Karpas-422 (cell line): ENCODE measurements around the gene DDX42. TPM values are rescaled to one million over a fixed set of nuclear protein-coding genes. Genes with fewer than 3 reads are reported as not detected.
A peak's percentile ranks its signal among the peaks of the same experiment; 100 is the strongest.

Source experiments
- DNase-seq: peaks from one replicate; pipeline ENCODE4 v3.0.0-alpha.2; 2015
- H2AFZ ChIP-seq: fragments of 200-600 bp; sonication (generic); 2 replicates; pipeline ENCODE4 v1.6.1; 2014; ENCODE audit warnings: antibody characterized with exemption, low read length, mixed read lengths
- H3K27ac ChIP-seq: fragments of 200-600 bp; sonication (generic); 2 replicates; pipeline ENCODE4 v1.5.1; 2014; ENCODE audit warnings: mild to moderate bottlenecking, low read length, moderate library complexity
- H3K27me3 ChIP-seq: fragments of 200-600 bp; sonication (generic); 2 replicates; pipeline ENCODE4 v1.6.1; 2014; ENCODE audit warnings: low read length, mixed read lengths
- H3K36me3 ChIP-seq: fragments of 200-600 bp; sonication (generic); 2 replicates; pipeline ENCODE4 v1.6.1; 2014; ENCODE audit warnings: low read length, mixed read lengths; ENCODE audit not compliant: insufficient read depth
- H3K4me1 ChIP-seq: fragments of 200-600 bp; sonication (generic); 2 replicates; pipeline ENCODE4 v1.6.1; 2014; ENCODE audit warnings: mild to moderate bottlenecking, low read length, mixed read lengths
- H3K4me2 ChIP-seq: fragments of 200-600 bp; sonication (generic); 2 replicates; pipeline ENCODE4 v1.6.1; 2014; ENCODE audit warnings: low read length, low read depth, mild to moderate bottlenecking; ENCODE audit not compliant: poor library complexity, severe bottlenecking
- H3K4me3 ChIP-seq: fragments of 200-600 bp; sonication (generic); 2 replicates; pipeline ENCODE4 v1.5.1; 2014; ENCODE audit warnings: mild to moderate bottlenecking, antibody characterized with exemption, low read length, mixed read lengths
- H3K79me2 ChIP-seq: fragments of 200-600 bp; sonication (generic); 2 replicates; pipeline ENCODE4 v1.6.1; 2014; ENCODE audit warnings: mild to moderate bottlenecking, low read length, mixed read lengths
- H3K9ac ChIP-seq: fragments of 200-600 bp; sonication (generic); 2 replicates; pipeline ENCODE4 v1.6.0; 2014; ENCODE audit warnings: low read length
- H3K9me2 ChIP-seq: fragments of 200-600 bp; sonication (generic), shearing (Covaris generic); replicated peaks from 2 replicates; pipeline ENCODE4 v1.6.0; 2014; ENCODE audit warnings: mild to moderate bottlenecking, low read length, moderate library complexity; ENCODE audit not compliant: insufficient read depth
- H3K9me3 ChIP-seq: fragments of 300-700, 200-600 bp; sonication (generic); 2 replicates; pipeline ENCODE4 v1.6.1; 2014; ENCODE audit warnings: low read length, mixed read lengths
- H4K20me1 ChIP-seq: fragments of 200-600 bp; sonication (generic); 2 replicates; pipeline ENCODE4 v1.6.1; 2014; ENCODE audit warnings: mild to moderate bottlenecking, antibody characterized with exemption, low read length, low read depth; ENCODE audit not compliant: insufficient read depth
- total RNA-seq: library from RNA; depleted of rRNA; stranded (reverse); fragments of >200 nt; shearing (Covaris generic); gene quantifications from 2 replicates; pipeline ENCODE4 v1.2.3, GENCODE V29; 2014; ENCODE audit warnings: low replicate concordance

DDX42 gene
- total RNA-seq, 1 experiment from 2014 or later = 76.5 TPM

DNA sequence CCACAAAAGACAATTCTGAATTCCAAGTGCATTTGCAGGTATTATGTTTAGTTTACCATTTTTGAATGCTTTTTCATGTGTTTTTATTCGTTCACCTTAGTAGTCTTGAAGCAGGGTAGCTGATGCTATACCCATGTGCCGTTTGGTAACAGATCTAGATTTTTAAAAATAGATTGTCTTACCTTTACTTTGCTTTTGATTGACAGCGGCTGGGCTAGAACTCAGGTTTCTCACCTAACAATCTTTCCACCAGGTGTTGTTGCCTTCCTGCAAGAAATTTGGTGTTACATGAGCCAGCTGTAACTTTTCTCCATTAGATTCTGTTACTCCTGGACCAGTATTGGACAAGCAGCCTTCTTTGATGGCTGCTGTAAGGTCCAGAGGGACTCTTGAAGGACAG is 55.0 kb downstream of the DDX42 start:
- Histone ChIP-seq H3K4me2 (peak overlapping the region; percentile 91), H3K9me2 (no peaks in the 10 kb centered on the region), H3K4me3 (peak overlapping the region; percentile 87), H3K36me3 (peaks cover 47% of the 10 kb centered on the region; the same call in 1 of the 2 replicates), H2AFZ (no peak overlapping the region), H3K79me2 (peaks cover 56% of the 10 kb centered on the region), H3K27me3 (no peaks in the 10 kb centered on the region), H3K9me3 (no peaks in the 10 kb centered on the region), H3K27ac (no peak overlapping the region), H3K9ac (peak overlapping the region; percentile 86), H3K4me1 (peaks cover 28% of the 10 kb centered on the region), H4K20me1 (peaks cover 14% of the 10 kb centered on the region; the same call in 1 of the 2 replicates)
- DNase-seq = no peak

DNA sequence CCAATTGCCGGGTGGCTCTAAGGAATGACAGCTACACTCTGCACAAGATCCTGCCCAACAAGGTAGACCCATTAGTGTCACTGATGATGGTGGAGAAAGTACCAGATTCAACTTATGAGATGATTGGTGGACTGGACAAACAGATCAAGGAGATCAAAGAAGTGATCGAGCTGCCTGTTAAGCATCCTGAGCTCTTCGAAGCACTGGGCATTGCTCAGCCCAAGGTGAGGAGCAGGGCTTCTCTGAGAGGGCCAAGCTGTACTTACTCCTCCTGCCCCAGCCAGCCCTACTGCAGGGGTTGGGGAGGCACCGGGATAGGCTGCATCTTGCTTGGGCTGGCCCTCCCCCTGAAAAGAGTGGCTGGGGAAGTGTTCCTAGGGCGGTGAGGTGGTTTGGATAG is 56.3 kb downstream of the DDX42 start:
- Histone ChIP-seq H3K9ac (no peak overlapping the region), H3K9me3 (no peaks in the 10 kb centered on the region), H3K27ac (no peak overlapping the region), H3K4me3 (no peak overlapping the region), H3K27me3 (no peaks in the 10 kb centered on the region), H3K36me3 (peaks cover 35% of the 10 kb centered on the region; the same call in 1 of the 2 replicates), H3K9me2 (no peaks in the 10 kb centered on the region), H3K4me2 (no peak overlapping the region), H3K4me1 (peaks cover 27% of the 10 kb centered on the region), H3K79me2 (peaks cover 48% of the 10 kb centered on the region), H2AFZ (no peak overlapping the region), H4K20me1 (peaks cover 14% of the 10 kb centered on the region; the same call in 1 of the 2 replicates)
- DNase-seq = no peak

DNA sequence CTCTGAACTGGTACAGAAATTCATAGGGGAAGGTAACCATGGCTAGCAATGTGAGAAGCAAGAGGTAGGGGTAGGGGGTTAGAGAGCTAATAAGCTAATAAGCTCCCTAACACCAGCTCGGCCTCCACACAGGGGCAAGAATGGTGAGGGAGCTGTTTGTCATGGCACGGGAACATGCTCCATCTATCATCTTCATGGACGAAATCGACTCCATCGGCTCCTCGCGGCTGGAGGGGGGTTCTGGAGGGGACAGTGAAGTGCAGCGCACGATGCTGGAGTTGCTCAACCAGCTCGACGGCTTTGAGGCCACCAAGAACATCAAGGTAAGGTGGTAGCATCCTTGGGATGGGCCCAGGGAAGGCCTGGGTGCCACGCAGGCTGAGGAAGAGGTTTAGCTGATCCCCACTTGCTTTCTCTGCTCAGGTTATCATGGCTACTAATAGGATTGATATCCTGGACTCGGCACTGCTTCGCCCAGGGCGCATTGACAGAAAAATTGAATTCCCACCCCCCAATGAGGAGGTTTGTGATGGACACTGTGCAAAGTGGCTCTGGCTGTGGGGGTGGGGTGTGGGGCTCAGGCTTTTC is 57.0 kb downstream of the DDX42 start:
- Histone ChIP-seq H3K9ac (no peak overlapping the region), H3K27me3 (no peaks in the 10 kb centered on the region), H3K4me3 (no peak overlapping the region), H3K79me2 (peaks cover 40% of the 10 kb centered on the region), H3K27ac (no peak overlapping the region), H3K36me3 (peaks cover 31% of the 10 kb centered on the region; the same call in 1 of the 2 replicates), H3K9me2 (no peaks in the 10 kb centered on the region), H3K4me2 (no peak overlapping the region), H4K20me1 (peaks cover 8% of the 10 kb centered on the region; the same call in 1 of the 2 replicates), H3K4me1 (peaks cover 22% of the 10 kb centered on the region), H2AFZ (no peak overlapping the region), H3K9me3 (no peaks in the 10 kb centered on the region)
- no peak for DNase-seq

DNA sequence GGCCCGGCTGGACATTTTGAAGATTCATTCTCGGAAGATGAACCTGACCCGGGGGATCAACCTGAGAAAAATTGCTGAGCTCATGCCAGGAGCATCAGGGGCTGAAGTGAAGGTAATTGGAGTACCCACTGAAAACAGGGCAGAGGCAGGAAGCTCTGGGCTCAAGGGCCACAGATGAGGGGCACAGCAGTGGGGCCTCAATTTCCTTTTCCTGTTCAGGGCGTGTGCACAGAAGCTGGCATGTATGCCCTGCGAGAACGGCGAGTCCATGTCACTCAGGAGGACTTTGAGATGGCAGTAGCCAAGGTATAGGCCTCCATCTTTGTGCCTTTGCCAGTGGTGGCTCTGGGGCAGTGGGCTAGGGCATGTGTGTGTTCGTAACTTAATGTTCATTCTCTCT is 57.5 kb downstream of the DDX42 start:
- no peak overlapping the region for H2AFZ ChIP-seq
- peaks cover 35% of the 10 kb centered on the region for H3K79me2 ChIP-seq
- no peak overlapping the region for H3K9ac ChIP-seq
- no peaks in the 10 kb centered on the region for H3K9me3 ChIP-seq
- no peak overlapping the region for H3K27ac ChIP-seq
- no peaks in the 10 kb centered on the region for H3K27me3 ChIP-seq
- H3K4me3 ChIP-seq = no peak overlapping the region
- H3K4me1 ChIP-seq = peaks cover 19% of the 10 kb centered on the region
- no peak for DNase-seq
- no peak overlapping the region for H3K4me2 ChIP-seq
- peaks cover 31% of the 10 kb centered on the region; the same call in 1 of the 2 replicates for H3K36me3 ChIP-seq
- no peaks in the 10 kb centered on the region for H3K9me2 ChIP-seq
- peaks cover 3% of the 10 kb centered on the region; the same call in 1 of the 2 replicates for H4K20me1 ChIP-seq

DNA sequence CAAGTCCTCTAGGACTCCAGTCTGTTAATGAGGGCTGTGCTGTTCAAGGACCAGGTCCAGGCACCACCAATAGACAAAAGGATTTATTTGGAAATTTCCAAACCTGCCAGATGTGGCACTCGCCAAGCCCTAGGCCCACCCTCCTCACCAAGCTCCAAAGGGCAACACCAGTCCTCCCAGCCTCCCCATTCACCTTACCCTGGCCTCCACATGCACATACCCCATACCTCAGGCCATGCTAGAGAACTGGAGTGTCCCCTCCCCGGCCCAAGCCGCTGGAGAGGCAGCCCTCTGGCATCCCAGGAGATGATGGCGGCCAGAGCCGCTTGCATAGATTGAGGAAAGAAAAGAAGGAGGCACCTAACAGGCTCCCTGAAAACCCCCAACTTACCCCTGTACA is 58.0 kb downstream of the DDX42 start:
- H2AFZ ChIP-seq = no peak overlapping the region
- no peak overlapping the region for H3K4me3 ChIP-seq
- H4K20me1 ChIP-seq = no peaks in the 10 kb centered on the region; the same call in 1 of the 2 replicates
- no peaks in the 10 kb centered on the region for H3K27me3 ChIP-seq
- no peak overlapping the region for H3K9ac ChIP-seq
- H3K27ac ChIP-seq = no peak overlapping the region
- peaks cover 19% of the 10 kb centered on the region for H3K4me1 ChIP-seq
- no peak overlapping the region for H3K4me2 ChIP-seq
- H3K79me2 ChIP-seq = peaks cover 36% of the 10 kb centered on the region
- H3K9me2 ChIP-seq = no peaks in the 10 kb centered on the region
- no peak for DNase-seq
- peaks cover 31% of the 10 kb centered on the region; the same call in 1 of the 2 replicates for H3K36me3 ChIP-seq
- no peaks in the 10 kb centered on the region for H3K9me3 ChIP-seq

DNA sequence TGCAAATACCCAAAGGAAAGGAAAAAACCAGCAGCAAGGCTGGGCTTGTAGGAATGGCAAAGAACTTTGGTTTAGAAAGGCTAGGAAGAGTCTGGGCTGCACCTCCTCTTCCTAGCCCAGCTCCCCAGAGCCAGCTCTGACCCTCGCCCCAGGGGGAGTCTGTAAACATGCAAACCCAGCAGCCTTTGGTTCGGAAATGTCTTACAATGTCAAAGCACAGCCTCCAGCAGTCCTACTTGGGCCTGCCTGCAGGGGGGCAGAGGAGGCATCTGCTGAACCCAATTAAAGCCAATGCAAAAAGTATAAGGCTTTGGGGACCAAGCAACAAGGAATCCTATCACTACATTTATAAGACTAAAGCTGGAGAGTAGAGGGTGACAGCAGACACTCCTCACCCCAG is 58.5 kb downstream of the DDX42 start:
- H4K20me1 ChIP-seq = no peaks in the 10 kb centered on the region; the same call in 1 of the 2 replicates
- H3K27ac ChIP-seq = no peak overlapping the region
- H3K4me2 ChIP-seq = no peak overlapping the region

DNA sequence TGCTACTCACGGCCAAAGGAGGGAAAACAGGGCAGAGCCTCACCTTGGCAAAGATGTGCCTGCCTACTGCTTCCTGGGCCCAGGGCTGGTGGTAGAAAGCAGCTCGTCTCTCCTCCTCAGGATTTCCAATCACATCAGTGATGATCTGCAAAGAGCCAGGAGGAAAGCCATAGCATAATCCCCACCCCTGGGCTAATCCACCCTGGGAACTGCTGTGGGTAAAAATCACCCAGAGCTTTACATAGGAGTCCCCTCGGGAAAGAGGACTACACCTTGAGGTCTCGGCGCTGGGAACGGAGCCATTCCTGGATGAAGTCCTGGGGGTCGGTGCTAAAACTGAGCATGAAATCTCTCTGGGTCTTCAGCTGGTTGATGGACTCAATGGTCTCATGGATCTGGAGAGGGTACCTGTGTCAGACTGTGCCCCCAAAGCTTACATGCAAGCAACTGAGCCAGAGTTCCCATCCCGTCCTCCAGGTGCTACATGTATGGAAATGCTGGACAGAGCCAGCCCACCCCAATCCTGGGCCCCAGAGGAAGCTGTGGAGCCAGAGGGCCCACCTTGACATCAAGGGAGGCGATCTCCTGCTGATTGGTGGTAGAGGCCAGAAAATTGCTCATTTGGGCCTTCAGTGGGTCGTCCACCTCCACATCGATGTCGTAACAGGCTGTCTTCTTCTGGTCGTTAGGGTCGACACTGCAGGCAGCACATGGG is 59.2 kb downstream of the DDX42 start:
- Histone ChIP-seq H3K4me1 (peaks cover 17% of the 10 kb centered on the region), H3K36me3 (peaks cover 31% of the 10 kb centered on the region; the same call in 1 of the 2 replicates), H2AFZ (no peak overlapping the region), H4K20me1 (peaks cover 6% of the 10 kb centered on the region; the same call in 1 of the 2 replicates), H3K27ac (no peak overlapping the region), H3K4me3 (no peak overlapping the region), H3K27me3 (no peaks in the 10 kb centered on the region), H3K9ac (no peak overlapping the region), H3K4me2 (no peak overlapping the region), H3K79me2 (peaks cover 39% of the 10 kb centered on the region), H3K9me2 (no peaks in the 10 kb centered on the region), H3K9me3 (no peaks in the 10 kb centered on the region)
- DNase-seq = no peak

More for the DNA sequence above, 58.5 kb downstream of the DDX42 start:
- peaks cover 19% of the 10 kb centered on the region for H3K4me1 ChIP-seq
- no peaks in the 10 kb centered on the region for H3K27me3 ChIP-seq
- H2AFZ ChIP-seq = no peak overlapping the region
- H3K9me3 ChIP-seq = no peaks in the 10 kb centered on the region
- DNase-seq = peak; percentile 67
- H3K4me3 ChIP-seq = no peak overlapping the region
- no peaks in the 10 kb centered on the region for H3K9me2 ChIP-seq
- H3K36me3 ChIP-seq = peaks cover 31% of the 10 kb centered on the region; the same call in 1 of the 2 replicates
- no peak overlapping the region for H3K9ac ChIP-seq
- H3K79me2 ChIP-seq = peaks cover 39% of the 10 kb centered on the region

DNA sequence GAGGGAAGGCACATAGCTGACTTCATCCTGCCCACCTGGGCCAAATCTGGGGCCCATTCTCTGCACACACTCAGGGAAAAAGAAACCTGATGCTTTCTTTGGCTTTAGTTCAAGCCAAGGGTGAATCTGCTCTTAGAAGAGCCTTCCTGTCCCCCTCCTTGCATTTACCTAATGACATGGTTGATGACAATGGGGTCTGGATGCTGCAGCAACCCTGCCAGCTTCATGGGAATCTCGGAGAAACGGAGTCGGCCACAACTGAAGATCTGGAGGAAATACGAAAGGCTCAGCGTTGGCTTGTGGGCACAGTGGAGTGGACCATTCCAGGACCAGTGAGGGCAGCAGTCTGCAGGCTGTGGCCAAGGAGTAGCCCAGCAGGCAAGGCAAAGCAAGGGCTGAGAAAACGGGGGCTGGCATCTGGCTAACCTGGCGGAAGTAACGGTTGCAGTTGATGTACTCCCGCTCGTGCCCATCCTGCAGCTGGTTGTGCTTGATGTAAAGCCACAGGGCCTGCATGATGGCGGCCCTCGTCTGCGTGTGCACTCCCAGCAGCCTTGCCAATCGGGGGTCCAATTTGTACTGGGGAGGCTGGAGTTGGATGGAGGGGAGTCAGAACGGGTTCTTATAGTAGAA is 59.9 kb downstream of the DDX42 start:
- DNase-seq = no peak
- H3K4me3 ChIP-seq = no peak overlapping the region
- H2AFZ ChIP-seq = no peak overlapping the region
- H3K79me2 ChIP-seq = peaks cover 39% of the 10 kb centered on the region
- no peak overlapping the region for H3K4me2 ChIP-seq
- no peak overlapping the region for H3K27ac ChIP-seq
- peaks cover 14% of the 10 kb centered on the region for H3K4me1 ChIP-seq
- no peaks in the 10 kb centered on the region for H3K9me2 ChIP-seq
- H4K20me1 ChIP-seq = peaks cover 9% of the 10 kb centered on the region; the same call in 1 of the 2 replicates
- H3K9me3 ChIP-seq = no peaks in the 10 kb centered on the region
- H3K9ac ChIP-seq = no peak overlapping the region
- no peaks in the 10 kb centered on the region for H3K27me3 ChIP-seq
- peaks cover 31% of the 10 kb centered on the region; the same call in 1 of the 2 replicates for H3K36me3 ChIP-seq
